Body of pancreas (tissue), 4 donors: ENCODE data around the gene PTPRN2. TPM values are rescaled to one million over a fixed set of nuclear protein-coding genes. Genes with fewer than 3 reads are reported as not detected.

ENCODE experiments used
- ATAC-seq: fragments of 150-250 bp; one replicate; pipeline ENCODE4 v1.9.1; 2016
- DNase-seq, 4 donors: peaks; one replicate each; pipeline ENCODE4 v3.0.0-alpha.2; 2019
- H3K27ac ChIP-seq, 4 donors: fragments of 200-600 bp; sonication (generic); 1 replicate in 3 of 4; 2 replicates in 1 of 4; pipeline versions ENCODE4 v1.5.1 to v1.6.1; 2016 to 2019; ENCODE audit warnings: mild to moderate bottlenecking in 1 of 4, mixed read lengths in 1 of 4, moderate library complexity in 1 of 4
- H3K27me3 ChIP-seq, 2 donors: fragments of 200-600 bp; sonication (generic); one replicate each; pipeline ENCODE4 v1.6.0; 2016; ENCODE audit warnings: mild to moderate bottlenecking in 1 of 2
- H3K36me3 ChIP-seq, 2 donors: fragments of 200-600 bp; sonication (generic); replicated peaks in 1 of 2; 2 replicates each; pipeline ENCODE4 v1.5.1; 2016; ENCODE audit warnings: low read depth in 2 of 2; ENCODE audit not compliant: insufficient read depth in 1 of 2
- H3K4me1 ChIP-seq: fragments of 200-600 bp; sonication (generic); one replicate; pipeline ENCODE4 v1.6.0; 2016
- H3K4me3 ChIP-seq, 2 donors: fragments of 200-600 bp; sonication (generic); 1 replicate in 1 of 2; 2 replicates in 1 of 2; pipeline ENCODE4 v1.5.1; 2016 to 2019
- H3K9me3 ChIP-seq, 3 donors: fragments of 200-600 bp; sonication (generic); 1 replicate in 2 of 3; 2 replicates in 1 of 3; pipeline ENCODE4 v1.5.1; 2016
- POLR2A ChIP-seq, 3 donors: fragments of 450-650 bp; IDR thresholded peaks; one replicate each; pipeline ENCODE4 v1.6.1; 2016; ENCODE audit warnings: antibody characterized with exemption in 3 of 3, mild to moderate bottlenecking in 2 of 3
- WGBS, 2 donors: methylation state at CpG; one replicate each; pipeline ENCODE4 v1.1.5; 2017; 5-methylcytosine and 5-hydroxymethylcytosine counted together
- intact Hi-C: fragments of 100-400 bp; cut with DNase I; formaldehyde crosslinking; loops from one replicate; pipeline ENCODE4 v1.15.1; 2023
- total RNA-seq, 2 donors: library from RNA; depleted of rRNA; stranded (reverse); fragments of >200 nt; gene quantifications; one replicate each; pipeline ENCODE4 v1.1.0, GENCODE V29; 2016
- TF ChIP-seq, protein P1 (sequence below), 7 experiments: fragments of 450-650 bp in 4 of 7; fragments of 200-600 bp in 3 of 7; sonication (generic) in 3 of 7; IDR thresholded peaks; one replicate each; pipeline ENCODE4 v1.5.1; 2016 to 2019; ENCODE audit warnings: antibody characterized with exemption in 7 of 7

The PTPRN2 gene
- total RNA-seq, 2 donors from 2014 or later = 31.6 to 76.1 TPM

- no peaks in the 10 kb centered on the region for H3K36me3 ChIP-seq
- no peaks in the 10 kb centered on the region for H3K4me1 ChIP-seq
- ATAC-seq (no peak), DNase-seq (peak in 1 of 4 donors; percentile 11)
- no peak overlapping the region for H3K27ac ChIP-seq
- no peak overlapping the region for H3K4me3 ChIP-seq
- TF ChIP-seq, protein P1, sequence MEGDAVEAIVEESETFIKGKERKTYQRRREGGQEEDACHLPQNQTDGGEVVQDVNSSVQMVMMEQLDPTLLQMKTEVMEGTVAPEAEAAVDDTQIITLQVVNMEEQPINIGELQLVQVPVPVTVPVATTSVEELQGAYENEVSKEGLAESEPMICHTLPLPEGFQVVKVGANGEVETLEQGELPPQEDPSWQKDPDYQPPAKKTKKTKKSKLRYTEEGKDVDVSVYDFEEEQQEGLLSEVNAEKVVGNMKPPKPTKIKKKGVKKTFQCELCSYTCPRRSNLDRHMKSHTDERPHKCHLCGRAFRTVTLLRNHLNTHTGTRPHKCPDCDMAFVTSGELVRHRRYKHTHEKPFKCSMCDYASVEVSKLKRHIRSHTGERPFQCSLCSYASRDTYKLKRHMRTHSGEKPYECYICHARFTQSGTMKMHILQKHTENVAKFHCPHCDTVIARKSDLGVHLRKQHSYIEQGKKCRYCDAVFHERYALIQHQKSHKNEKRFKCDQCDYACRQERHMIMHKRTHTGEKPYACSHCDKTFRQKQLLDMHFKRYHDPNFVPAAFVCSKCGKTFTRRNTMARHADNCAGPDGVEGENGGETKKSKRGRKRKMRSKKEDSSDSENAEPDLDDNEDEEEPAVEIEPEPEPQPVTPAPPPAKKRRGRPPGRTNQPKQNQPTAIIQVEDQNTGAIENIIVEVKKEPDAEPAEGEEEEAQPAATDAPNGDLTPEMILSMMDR (IDR thresholded peaks at IDR 0.05) = no peak
- no peak for TF ChIP-seq POLR2A (IDR thresholded peaks at IDR 0.05)
- WGBS, 2 donors = 28 to 45% methylated on average over 32 to 51 of the region's 74 CpGs
- no peaks in the 10 kb centered on the region for H3K9me3 ChIP-seq
- intact Hi-C loops = no loop called here
- H3K27me3 ChIP-seq = peaks cover 0 to 8% of the 10 kb centered on the region in 2 donors
Observed at GRCh38 chr7:157684157-157684908, 903.3 kb downstream of the PTPRN2 start.

GRCh38 chr7:157683747-157684156, 903.9 kb downstream of the PTPRN2 start:
- no peaks in the 10 kb centered on the region for H3K9me3 ChIP-seq
- TF ChIP-seq, protein P1 (IDR thresholded peaks at IDR 0.05) = no peak
- TF ChIP-seq POLR2A (IDR thresholded peaks at IDR 0.05) = no peak
- 41 to 65% methylated on average over 20 of the region's 20 CpGs for WGBS, 2 donors
- no peaks in the 10 kb centered on the region for H3K4me1 ChIP-seq
- H3K27ac ChIP-seq = no peak overlapping the region
- DNase-seq (no peak), ATAC-seq (no peak)
- no peak overlapping the region for H3K4me3 ChIP-seq
- intact Hi-C loops = no loop called here
- peaks cover 0 to 8% of the 10 kb centered on the region in 2 donors for H3K27me3 ChIP-seq
- H3K36me3 ChIP-seq = no peaks in the 10 kb centered on the region

GRCh38 chr7:157682946-157683746, 904.5 kb downstream of the PTPRN2 start:
- no peak for ATAC-seq
- H3K27me3 ChIP-seq = peaks cover 0 to 7% of the 10 kb centered on the region in 2 donors
- WGBS, 2 donors = 44 to 53% methylated on average over 18 to 21 of the region's 21 CpGs

DNA sequence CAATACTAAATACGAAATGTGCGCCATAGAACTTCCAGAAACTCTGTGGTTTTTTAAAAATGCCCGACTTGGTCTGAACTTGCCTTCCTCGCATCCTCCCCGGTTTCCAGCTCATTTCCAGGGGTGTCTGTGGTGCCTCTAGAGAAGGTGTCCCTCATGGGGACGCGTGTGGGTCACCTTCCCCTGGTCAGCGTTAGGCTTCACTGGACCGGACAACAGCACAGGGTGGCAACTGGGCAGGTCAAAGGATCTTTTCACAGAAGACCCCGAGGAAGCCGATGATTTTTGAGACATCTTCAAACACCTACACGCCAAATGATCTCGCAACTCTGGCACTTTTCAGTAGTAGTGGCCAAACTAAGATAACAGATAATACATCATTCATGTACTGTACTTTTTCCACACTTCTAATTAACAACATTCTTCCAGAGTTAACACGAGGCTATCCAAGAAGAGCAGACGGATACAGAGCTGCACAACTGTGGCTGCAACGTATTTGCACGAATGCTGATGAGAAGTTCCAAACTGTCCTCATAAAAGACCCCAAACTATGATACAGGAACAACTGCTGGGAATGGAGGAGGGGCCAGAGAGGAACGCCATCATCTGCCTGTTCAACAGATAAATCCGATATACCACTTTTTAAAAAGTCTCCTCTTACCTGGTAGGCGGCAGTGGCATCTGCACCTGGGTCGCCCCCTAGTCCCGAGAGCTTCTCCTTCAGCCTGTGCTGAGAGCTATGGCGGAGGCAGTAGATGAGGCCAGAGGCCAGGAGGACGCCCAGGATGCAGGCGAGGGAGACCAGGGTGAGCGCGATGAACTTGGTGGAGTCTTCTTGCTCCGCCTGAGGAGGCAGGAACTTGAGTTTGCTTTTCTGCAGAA, 905.3 kb downstream of the PTPRN2 start:
- Histone ChIP-seq H3K36me3 (no peaks in the 10 kb centered on the region), H3K4me3 (no peak overlapping the region), H3K27ac (no peak overlapping the region), H3K4me1 (no peaks in the 10 kb centered on the region), H3K9me3 (no peaks in the 10 kb centered on the region), H3K27me3 (peaks cover 0 to 4% of the 10 kb centered on the region in 2 donors)
- 61 to 74% methylated on average over 28 of the region's 28 CpGs for WGBS, 2 donors
- ATAC-seq = no peak
- intact Hi-C loops = no loop called here
- no peak for TF ChIP-seq POLR2A (IDR thresholded peaks at IDR 0.05)
- TF ChIP-seq, protein P1 (IDR thresholded peaks at IDR 0.05) = no peak
- no peak for DNase-seq

More at GRCh38 chr7:157682946-157683746, 904.5 kb downstream of the PTPRN2 start:
- no peak for DNase-seq
- H3K27ac ChIP-seq = no peak overlapping the region
- no peak for TF ChIP-seq POLR2A (IDR thresholded peaks at IDR 0.05)
- TF ChIP-seq, protein P1 (IDR thresholded peaks at IDR 0.05) = no peak
- no peak overlapping the region for H3K4me3 ChIP-seq
- intact Hi-C loops = no loop called here
- no peaks in the 10 kb centered on the region for H3K9me3 ChIP-seq
- H3K4me1 ChIP-seq = no peaks in the 10 kb centered on the region
- no peaks in the 10 kb centered on the region for H3K36me3 ChIP-seq
